HG03060 (cell line): Measurements from ENCODE around the gene GNRH2.
"Not testable (repeated sequence)": the region's sequence is repeated elsewhere in the genome, so short reads cannot be mapped to it uniquely, and the experiment has no call there.

Experiments used
- ATAC-seq: cut with Tn5 transposase; IDR thresholded peaks from one replicate; pipeline ENCODE4 v1.9.1; 2021; ENCODE audit warnings: low read depth, moderate number of reproducible peaks; ENCODE audit not compliant: unreplicated experiment

The GNRH2 gene, protein sequence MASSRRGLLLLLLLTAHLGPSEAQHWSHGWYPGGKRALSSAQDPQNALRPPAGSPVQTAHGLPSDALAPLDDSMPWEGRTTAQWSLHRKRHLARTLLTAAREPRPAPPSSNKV

DNA sequence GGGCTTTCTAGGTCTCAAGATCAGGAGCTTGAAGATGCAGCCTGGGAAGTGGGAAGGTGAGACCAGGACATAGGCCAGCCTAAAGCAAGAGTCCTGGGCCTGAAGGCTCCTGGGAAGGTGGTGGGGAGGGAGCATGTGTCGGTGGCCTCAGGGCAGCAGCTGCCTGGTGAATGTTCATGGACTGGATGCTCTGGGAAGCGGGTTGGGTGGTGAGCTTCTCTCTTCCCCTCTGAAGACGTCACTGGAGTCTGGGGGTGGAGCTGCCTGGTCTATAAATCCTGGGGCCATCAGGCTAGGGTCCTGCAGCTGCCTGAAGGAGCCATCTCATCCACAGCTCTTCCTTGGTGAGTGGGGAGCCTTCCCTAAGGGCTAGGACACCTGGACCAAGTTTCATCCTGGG is at the start of gene GNRH2:
Gene GNRH2, plus strand, starts transcription at position 301 of the 400 bp plus-strand sequence. CDS start 793 bp downstream, outside the sequence.
- ATAC-seq = no peak

GRCh38 chr20:2995796-2996195 is 47.6 kb upstream of the GNRH2 start:
- no peak for ATAC-seq

DNA sequence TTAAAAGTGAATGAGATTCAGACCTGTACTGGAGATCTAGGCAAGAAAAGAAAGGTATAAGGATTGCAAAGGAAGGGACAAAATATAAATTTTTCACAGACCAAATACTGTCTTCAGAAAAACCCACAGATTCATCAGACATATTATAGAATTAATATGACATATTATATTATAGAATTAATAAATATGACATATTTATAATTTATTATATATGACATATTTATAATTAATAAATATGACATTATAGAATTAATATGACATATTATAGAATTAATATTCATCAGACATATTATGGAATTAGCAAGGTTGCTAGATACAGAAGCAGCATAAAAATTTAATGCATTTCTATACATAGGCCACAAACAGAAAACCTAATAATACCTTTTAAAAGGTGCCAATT is 44.7 kb upstream of the GNRH2 start:
- no peak for ATAC-seq

GRCh38 chr20:3000852-3001523 is 42.4 kb upstream of the GNRH2 start:
- ATAC-seq = no peak

GRCh38 chr20:3003416-3003815 is 40.0 kb upstream of the GNRH2 start:
- ATAC-seq = no peak

DNA sequence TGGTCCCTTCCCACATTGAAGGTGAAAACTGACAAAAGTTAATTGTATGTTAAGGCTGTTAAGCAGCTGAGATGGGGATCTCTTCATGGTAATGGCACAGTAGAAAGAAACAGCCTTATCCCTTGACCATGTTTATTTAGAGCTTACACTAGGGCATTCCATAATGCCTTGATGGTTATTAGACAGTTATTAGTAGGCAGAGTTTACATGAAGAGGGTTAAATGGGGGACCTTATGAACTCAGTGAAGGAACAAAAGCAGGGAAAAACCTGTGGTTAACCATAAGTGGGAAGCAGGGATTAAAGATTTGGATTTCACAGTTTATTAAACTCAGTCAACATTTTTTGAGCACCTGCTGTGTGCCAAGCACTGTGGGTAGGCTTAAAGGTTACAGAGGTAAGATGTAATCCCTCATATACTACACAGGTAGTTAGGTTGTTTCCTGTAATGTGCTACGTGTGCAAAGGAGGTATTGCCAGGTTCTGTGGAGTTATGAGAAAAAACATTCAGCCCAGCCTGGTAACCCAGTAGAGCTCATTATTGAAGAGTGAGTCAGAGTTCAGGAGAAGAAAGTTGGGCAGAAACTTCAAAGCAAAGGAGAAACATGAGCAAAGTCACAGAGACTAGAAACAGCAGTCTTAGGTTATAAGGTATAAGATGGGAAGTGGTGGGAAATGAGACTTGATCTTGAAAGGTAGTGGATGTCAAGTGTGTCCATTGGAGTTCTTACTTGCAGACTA is 32.3 kb upstream of the GNRH2 start:
- no peak for ATAC-seq

- no peak for ATAC-seq
Observed at GRCh38 chr20:3011752-3012151, 31.7 kb upstream of the GNRH2 start.

GRCh38 chr20:3013771-3014170 is 29.7 kb upstream of the GNRH2 start:
- no peak for ATAC-seq

DNA sequence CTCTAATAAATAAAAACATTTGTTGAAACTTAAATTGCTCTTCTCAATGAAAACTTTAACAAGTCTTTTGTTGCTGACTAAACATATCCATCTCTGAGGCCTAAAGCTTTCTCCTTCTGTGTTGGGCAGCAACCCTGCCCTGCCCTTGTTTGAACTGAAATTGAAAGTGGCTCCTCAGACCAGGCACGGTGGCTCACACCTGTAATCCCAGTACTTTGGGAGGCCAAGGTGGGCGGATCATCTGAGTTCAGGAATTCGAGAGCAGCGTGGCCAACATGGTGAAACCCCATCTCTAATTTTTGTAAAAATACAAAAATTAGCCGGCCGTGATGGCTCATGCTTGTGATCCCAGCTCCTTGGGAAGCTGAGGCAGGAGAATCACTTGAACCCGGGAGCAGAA is 29.2 kb upstream of the GNRH2 start:
- no peak for ATAC-seq

DNA sequence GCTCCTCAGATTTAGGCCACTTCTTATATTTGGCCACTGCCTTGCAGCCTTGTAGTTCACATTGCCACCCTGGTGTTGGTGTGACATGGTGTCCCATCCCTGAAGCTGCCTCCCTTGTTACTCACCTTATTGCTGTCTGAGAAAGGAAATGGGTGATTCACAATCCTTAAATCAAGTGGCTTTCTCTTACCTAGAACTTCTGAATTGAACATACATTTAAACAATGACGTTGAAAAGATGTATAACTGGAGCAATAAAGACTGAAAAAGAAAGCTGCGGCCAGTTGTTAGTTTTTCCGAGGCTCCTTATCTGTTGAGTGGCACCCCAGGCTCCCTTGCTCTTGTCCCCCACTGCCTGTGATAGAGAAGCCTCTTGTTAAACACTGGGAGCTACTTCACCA is 28.8 kb upstream of the GNRH2 start:
- ATAC-seq = no peak

DNA sequence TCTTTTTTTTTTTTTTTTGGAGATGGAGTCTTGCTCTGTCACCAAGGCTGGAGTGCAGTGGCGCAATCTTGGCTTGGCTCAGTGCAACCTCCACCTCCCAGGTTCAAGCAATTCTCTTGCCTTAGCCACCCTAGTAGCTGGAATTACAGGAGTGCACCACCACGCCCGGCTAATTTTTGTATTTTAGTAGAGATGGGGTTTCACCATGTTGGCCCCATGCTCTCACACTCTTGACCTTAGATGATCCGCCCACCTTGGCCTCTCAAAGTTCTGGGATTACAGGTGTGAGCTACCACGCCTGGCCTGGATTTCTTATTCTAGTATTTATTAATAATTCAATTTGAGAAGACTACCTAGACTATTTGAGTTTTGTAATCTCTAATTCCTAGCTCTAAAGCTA is 28.1 kb upstream of the GNRH2 start:
- not testable (repeated sequence) for ATAC-seq

DNA sequence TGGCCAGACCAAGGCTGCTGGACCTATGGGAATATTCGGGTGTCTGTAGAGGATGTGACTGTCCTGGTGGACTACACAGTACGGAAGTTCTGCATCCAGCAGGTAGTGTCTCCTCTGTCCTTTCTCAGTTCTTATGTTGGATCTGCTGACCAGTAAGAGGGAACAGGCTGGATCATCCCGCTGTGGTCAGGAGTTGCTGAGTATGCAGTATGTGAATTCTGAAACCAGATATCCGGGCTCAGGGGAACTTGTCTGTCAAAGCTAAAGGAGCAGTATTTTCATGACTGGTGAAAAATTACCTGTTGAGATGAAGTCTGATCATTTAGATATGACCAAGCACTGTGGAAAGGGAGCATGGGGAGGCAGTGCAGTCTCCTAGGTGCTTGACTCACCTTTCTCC is 22.1 kb upstream of the GNRH2 start:
- no peak for ATAC-seq

- no peak for ATAC-seq
Observed at GRCh38 chr20:3021777-3022176, 21.6 kb upstream of the GNRH2 start.

DNA sequence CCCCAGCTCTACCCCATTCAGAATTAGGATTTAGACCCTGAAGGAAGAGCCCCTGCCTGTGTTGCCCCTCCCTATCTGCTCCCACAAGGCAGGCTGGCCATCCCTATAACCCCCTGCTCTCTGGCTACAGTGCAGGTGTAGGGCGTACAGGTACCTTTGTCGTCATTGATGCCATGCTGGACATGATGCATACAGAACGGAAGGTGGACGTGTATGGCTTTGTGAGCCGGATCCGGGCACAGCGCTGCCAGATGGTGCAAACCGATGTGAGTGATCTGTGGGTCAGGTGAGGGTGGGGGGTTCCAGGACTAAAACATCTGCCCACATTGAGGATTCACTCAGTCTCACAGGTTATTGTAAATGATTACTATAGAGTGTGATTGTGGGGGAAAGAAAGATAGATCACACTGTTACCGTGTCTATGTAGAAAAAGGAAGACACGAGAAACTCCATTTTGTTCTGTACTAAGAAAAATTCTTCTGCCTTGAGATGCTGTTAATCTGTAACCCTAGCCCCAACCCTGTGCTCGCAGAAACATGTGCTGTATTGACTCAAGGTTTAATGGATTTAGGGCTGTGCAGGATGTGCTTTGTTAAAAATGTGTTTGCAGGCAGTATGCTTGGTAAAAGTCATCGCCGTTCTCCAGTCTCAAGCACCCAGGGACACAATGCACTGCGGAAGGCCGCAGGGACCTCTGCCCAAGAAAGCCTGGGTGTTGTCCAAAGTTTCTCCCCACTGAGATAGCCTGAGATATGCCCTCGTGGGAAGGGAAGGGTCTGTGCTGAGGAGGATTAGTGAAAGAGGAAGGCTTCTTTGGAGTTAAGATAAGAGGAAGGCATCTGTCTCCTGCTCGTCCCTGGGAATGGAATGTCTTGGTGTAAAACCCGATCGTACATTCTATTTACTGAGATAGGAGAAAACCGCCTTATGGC is 20.6 kb upstream of the GNRH2 start:
- ATAC-seq = not testable (repeated sequence)

DNA sequence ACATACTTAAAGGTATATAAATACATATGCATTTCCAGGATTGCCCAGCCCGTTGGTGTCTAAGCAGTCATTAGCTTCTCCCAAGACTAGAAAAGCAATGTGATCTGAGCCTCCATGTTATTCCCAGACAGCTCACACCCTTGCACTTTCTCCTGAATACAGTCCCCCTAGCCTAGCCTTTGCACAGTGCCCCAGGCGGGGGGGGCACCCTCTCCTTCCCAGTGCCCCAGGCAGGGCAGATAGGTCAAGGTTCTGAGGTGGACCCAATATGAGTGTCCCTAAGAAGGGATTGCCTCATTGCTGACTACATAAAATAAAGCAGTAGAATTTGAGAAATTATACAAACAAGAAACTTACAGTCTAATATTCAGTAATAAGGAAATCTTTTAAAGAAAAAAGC is 15.4 kb upstream of the GNRH2 start:
- ATAC-seq = no peak

DNA sequence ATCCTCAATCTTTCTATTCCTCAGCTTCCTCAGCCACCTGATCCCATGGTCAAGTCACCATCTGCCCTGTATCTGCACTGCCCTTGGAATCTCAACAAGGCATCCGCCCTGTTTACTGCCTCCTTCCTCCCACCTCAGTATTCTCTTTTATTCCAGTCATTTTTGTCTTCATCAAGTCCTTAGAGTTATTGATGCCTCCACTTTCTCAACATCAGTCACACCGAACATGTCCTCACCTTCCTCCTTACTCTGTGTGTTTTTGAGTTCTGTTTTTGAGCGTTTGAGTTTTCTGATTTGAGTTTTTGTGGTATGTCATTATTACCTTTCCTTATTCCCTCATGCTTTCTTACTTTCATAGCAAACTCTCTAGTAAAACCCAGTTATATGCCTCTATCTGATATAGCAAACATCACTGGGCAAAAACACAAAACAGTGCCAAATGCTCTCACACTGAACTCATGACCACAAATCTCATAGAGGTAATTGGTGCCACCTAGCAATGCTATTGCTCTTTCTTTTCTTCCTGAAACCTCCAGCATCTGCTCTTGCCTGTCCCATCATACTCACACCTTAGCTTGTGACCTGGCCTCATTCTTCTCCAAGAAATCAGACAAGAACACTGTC is 11.8 kb upstream of the GNRH2 start:
- no peak for ATAC-seq

- no peak for ATAC-seq
Observed at GRCh38 chr20:3032624-3033023, 10.8 kb upstream of the GNRH2 start.

- ATAC-seq = no peak
Observed at GRCh38 chr20:3037654-3038053, 5.8 kb upstream of the GNRH2 start.

DNA sequence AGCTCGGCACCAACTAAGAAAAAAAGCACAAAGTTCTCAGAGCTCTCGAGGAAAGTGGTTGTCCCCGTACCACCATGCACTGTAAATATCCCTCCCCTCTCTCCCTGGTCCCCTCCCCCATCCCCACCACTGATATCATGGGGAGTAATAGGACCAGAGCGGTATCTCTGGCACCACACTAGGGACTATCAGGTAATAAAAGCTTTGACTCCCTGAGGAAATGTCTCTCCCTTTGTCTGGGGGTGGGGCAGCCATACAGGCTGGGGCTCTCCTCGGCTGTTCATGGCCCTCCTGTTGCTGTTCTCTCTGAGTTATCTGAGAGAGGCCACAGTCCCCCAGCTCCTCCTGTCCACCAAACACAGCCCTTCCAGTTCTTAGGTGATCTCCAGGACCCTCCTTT is 5.0 kb upstream of the GNRH2 start:
- no peak for ATAC-seq

DNA sequence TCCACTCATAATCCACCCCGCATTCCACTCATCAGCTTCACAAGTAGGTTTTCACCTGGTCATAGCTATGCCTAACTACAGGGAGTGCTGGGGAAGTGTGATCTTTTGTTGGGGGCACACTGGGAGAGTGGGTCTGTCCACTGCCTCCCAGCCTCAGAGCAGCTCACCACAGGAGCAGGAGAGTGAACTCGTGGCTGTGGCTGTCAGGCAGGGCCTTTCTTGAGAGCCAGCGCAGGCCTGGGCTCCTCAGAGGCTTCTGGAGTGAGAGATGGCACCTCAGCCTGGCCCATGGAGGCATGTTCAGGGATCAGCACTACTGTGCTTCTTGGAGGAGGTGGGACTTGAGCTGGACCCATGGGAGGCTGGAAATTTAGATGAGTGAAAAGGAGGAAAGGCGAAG is 4.0 kb upstream of the GNRH2 start:
- no peak for ATAC-seq
